NCI-H82 treated with DMSO at 0.1 percent for 48 hours (cell line): ENCODE data around the gene CHCT1.

ENCODE experiments used
- DNase-seq: peaks from one replicate; lab custom pipeline; 2025; ENCODE audit not compliant: unreplicated experiment; lab: John Stamatoyannopoulos, UW

Gene CHCT1

GRCh38 chr17:60439501-60439900, 17.2 kb downstream of the CHCT1 start:
- no peak for DNase-seq

- no peak for DNase-seq
Observed at GRCh38 chr17:60442271-60443173, 20.2 kb downstream of the CHCT1 start.

GRCh38 chr17:60443713-60444112, 21.4 kb downstream of the CHCT1 start:
- DNase-seq: no peak

- DNase-seq: no peak
Observed at GRCh38 chr17:60445144-60445543, 22.9 kb downstream of the CHCT1 start.

GRCh38 chr17:60447375-60447774, 25.1 kb downstream of the CHCT1 start:
- DNase-seq: no peak

GRCh38 chr17:60451071-60451470, 28.8 kb downstream of the CHCT1 start:
- DNase-seq: no peak

- DNase-seq: no peak
Observed at GRCh38 chr17:60451965-60452364, 29.7 kb downstream of the CHCT1 start.

- DNase-seq: no peak
Observed at GRCh38 chr17:60455378-60455777, 33.1 kb downstream of the CHCT1 start.

GRCh38 chr17:60457148-60457547, 34.9 kb downstream of the CHCT1 start:
- DNase-seq: no peak

GRCh38 chr17:60461584-60461983, 39.3 kb downstream of the CHCT1 start:
- no peak for DNase-seq

GRCh38 chr17:60463157-60463835, 41.0 kb downstream of the CHCT1 start:
- no peak for DNase-seq

GRCh38 chr17:60464343-60464742, 42.1 kb downstream of the CHCT1 start:
- DNase-seq: no peak

- no peak for DNase-seq
Observed at GRCh38 chr17:60468371-60468770, 46.1 kb downstream of the CHCT1 start.

- no peak for DNase-seq
Observed at GRCh38 chr17:60471451-60471850, 49.2 kb downstream of the CHCT1 start.

- no peak for DNase-seq
Observed at GRCh38 chr17:60472449-60472848, 50.2 kb downstream of the CHCT1 start.

GRCh38 chr17:60473788-60474187, 51.5 kb downstream of the CHCT1 start:
- no peak for DNase-seq
